Measurements from ENCODE around the gene UCP2.

- TF ChIP-seq EZH2 (IDR thresholded peaks at IDR 0.05) (no peak), CTCF (IDR thresholded peaks at IDR 0.05) (no peak)
Measured at GRCh38 chr11:74012074-74012809, 29.6 kb upstream of the UCP2 start.

All from neural progenitor cell (in vitro differentiated cells).